Loucy (cell line): Measurements from ENCODE around the gene PIGU.

Experiments used
- EZH2phosphoT487 ChIP-seq: fragments of 200-600 bp; IDR thresholded peaks from 2 replicates; pipeline ENCODE4 v1.6.1; 2018; ENCODE audit warnings: antibody characterized with exemption, mild to moderate bottlenecking, moderate library complexity, borderline replicate concordance
- TF ChIP-seq, protein P1 (sequence below): fragments of 200-600 bp; sonication (generic); conservative IDR thresholded peaks from 2 replicates; pipeline ENCODE4 v1.5.1; 2014; ENCODE audit warnings: mild to moderate bottlenecking, antibody characterized with exemption, low read length

DNA sequence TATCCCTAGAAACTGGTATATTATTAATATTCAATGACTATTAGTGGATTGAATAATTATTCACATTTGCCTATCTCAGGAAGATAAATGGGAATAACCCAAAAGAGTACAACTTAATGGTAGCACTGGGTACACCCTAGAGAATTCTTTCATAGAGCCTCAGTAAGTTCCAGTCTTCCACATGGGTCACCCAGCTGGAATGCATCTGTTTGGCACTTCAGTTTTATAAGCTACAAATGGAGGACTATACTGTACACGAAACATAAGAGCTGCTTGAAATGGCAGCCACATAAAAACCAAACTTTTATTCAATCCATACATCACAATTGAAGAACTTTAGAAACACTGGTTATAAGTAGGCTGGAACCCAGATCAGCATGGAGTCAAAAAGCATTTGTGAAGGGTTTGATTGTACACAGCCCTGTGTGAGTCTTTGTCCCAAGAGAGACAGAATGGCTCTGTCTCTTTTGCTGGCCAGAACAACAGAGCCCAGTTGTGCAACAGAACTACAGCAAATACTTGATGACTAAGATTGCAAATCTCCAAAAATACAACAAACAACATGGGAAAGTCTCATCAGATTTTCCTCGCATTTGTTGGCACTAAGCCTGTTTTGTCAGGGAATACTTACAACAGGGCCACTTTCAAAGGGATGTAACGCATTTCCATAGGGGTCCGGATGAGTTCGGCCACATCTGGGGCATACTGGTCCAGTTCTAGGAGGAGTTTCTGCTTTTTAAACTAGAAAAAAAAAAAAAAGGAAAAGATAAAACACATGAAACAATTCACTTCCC lies 39.5 kb downstream of the PIGU start:
- TF ChIP-seq EZH2phosphoT487 = no peak
- TF ChIP-seq, protein P1, sequence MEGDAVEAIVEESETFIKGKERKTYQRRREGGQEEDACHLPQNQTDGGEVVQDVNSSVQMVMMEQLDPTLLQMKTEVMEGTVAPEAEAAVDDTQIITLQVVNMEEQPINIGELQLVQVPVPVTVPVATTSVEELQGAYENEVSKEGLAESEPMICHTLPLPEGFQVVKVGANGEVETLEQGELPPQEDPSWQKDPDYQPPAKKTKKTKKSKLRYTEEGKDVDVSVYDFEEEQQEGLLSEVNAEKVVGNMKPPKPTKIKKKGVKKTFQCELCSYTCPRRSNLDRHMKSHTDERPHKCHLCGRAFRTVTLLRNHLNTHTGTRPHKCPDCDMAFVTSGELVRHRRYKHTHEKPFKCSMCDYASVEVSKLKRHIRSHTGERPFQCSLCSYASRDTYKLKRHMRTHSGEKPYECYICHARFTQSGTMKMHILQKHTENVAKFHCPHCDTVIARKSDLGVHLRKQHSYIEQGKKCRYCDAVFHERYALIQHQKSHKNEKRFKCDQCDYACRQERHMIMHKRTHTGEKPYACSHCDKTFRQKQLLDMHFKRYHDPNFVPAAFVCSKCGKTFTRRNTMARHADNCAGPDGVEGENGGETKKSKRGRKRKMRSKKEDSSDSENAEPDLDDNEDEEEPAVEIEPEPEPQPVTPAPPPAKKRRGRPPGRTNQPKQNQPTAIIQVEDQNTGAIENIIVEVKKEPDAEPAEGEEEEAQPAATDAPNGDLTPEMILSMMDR = no peak
